ENCODE measurements around the gene TBCE. TPM values are rescaled to one million over a fixed set of nuclear protein-coding genes. Genes with fewer than 3 reads are reported as not detected.
A peak's percentile ranks its signal among the peaks of the same experiment; 100 is the strongest.

Gene TBCE
- total and polyA plus RNA-seq, 8 donors: 19.6 to 65.8 (median 50.1) TPM

DNA sequence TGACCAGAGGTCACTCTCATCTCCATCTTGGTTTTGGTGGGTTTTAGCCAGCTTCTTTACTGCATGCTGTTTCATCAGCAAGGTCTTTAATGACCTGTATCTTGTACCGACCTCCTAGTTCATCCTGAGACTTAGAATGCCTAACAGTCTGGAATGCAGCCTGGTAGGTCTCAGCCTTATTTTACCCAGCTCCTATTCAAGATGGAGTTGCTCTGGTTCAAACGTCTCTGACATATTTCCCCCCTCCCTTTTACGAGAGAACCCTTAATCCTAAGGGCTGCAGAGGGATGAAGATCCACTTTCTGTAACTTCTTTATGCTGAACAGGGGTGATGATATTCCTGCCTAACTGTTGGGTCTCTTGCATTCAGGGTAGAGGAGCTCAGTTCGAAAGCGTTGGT, 43.2 kb downstream of the TBCE start:
- peaks cover 0 to 11% of the 10 kb centered on the region in 2 donors for H3K36me3 ChIP-seq
- ATAC-seq: no peak
- intact Hi-C loops (cut with DNase I): loop anchor here in 1 of 2 donors (10.0 kb wide), 2 partner anchors 156 to 316 kb away; no protein-coding TSS in a partner anchor

GRCh38 chr1:235411489-235412486, 44.6 kb downstream of the TBCE start:
- DNase-seq (no peak), ATAC-seq (no peak)
- TF ChIP-seq CTCF (IDR thresholded peaks at IDR 0.05): no peak
- Histone ChIP-seq H3K9me3 (no peaks in the 10 kb centered on the region), H3K4me1 (no peaks in the 10 kb centered on the region), H3K36me3 (peaks cover 0 to 11% of the 10 kb centered on the region in 2 donors), H3K4me3 (no peak overlapping the region), H3K27ac (no peak overlapping the region), H3K27me3 (no peaks in the 10 kb centered on the region)
- intact Hi-C loops (cut with DNase I): loop anchor here in 1 of 2 donors (10.0 kb wide), 2 partner anchors 157 to 317 kb away; no protein-coding TSS in a partner anchor

More for the DNA sequence above, 43.2 kb downstream of the TBCE start:
- Histone ChIP-seq H3K27ac (no peak overlapping the region), H3K9me3 (no peaks in the 10 kb centered on the region), H3K27me3 (no peaks in the 10 kb centered on the region), H3K4me3 (no peak overlapping the region), H3K4me1 (no peaks in the 10 kb centered on the region)
- no peak for TF ChIP-seq CTCF (IDR thresholded peaks at IDR 0.05)
- no peak for DNase-seq

DNA sequence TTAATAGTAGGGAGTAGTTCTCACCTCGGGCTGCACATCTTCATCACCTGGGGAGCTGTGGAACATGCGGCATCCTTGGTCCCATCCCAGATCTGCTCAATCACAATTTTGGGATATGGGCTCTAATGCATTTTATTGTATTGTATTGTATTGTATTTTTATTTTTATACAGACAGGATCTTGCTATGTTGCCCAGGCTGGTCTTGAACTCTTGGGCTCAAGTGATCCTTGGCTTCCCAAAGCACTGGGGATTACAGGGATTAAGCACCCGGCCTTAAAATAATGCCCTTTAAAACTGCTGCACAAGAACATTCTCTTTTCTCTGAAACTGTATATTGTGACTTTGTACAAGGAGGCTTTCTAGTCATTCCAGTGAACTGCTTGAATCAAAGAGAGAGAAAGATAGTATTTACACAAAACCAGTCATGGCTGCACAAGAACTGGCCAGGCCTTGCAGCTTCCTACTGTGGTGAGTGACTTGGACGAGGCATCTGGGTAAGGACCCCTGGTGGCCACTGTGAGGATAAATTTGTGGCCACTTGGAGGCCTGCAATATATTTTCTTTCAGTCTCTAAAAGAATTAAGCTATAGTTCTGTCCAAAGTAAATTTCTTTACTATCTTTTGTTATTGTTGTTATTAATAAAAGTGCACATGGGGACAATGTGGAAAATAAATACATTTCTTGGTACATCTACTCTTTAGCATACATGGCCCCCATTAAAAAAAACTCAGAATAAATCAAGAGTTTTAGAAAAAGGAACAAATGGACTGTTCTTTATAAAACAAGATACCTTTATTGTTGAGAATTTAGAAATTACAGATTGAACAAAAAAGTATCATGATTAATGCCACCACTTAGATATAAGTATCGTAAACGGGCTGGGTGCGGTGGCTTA, 48.0 kb downstream of the TBCE start:
- intact Hi-C loops (cut with DNase I): loop anchor here in 1 of 2 donors (10.0 kb wide), 2 partner anchors 160 to 320 kb away; no protein-coding TSS in a partner anchor
- ATAC-seq: peak; percentile 94

DNA sequence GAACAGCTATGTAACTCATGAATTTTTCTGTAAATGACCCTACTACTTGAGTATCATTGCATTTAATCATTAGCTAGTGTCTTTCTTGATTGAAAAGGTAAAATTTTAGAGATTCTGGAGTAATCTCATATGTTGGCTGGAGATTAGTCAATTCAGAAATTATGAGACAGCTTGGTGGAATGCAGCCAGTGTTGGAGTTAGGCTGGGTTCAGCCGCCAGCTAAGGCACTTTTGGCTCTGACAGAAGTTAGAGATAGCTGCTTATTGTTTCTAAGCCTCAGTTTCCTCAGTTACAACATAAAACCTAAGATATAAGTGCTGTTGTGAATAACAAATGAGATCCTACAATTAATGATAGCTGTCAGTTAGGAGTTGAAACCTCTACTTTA, 49.4 kb downstream of the TBCE start:
- intact Hi-C loops (cut with DNase I): loop anchor here in 1 of 2 donors (10.0 kb wide), 2 partner anchors 162 to 322 kb away; no protein-coding TSS in a partner anchor
- Histone ChIP-seq H3K4me3 (no peak overlapping the region), H3K27ac (no peak overlapping the region), H3K4me1 (no peaks in the 10 kb centered on the region), H3K27me3 (no peaks in the 10 kb centered on the region), H3K9me3 (no peaks in the 10 kb centered on the region), H3K36me3 (peaks cover 0 to 22% of the 10 kb centered on the region in 2 donors)
- ATAC-seq (no peak), DNase-seq (peak in 1 of 4 donors; percentile 39)
- no peak for TF ChIP-seq CTCF (IDR thresholded peaks at IDR 0.05)

More for the DNA sequence above, 48.0 kb downstream of the TBCE start:
- H3K9me3 ChIP-seq: no peaks in the 10 kb centered on the region
- no peak overlapping the region for H3K27ac ChIP-seq
- H3K27me3 ChIP-seq: no peaks in the 10 kb centered on the region
- H3K36me3 ChIP-seq: peaks cover 0 to 20% of the 10 kb centered on the region in 2 donors
- TF ChIP-seq CTCF (IDR thresholded peaks at IDR 0.05): peak; percentile 70 to 84
- no peaks in the 10 kb centered on the region for H3K4me1 ChIP-seq
- peak in 3 of 4 donors; percentile 19 to 63 (median 62) for DNase-seq
- H3K4me3 ChIP-seq: no peak overlapping the region
